ENCODE results near the gene KATNAL1. TPM values are rescaled to one million over a fixed set of nuclear protein-coding genes. Genes with fewer than 3 reads are reported as not detected.

Gene KATNAL1
- total RNA-seq, 1 donor from 2014 or later = 42.0 TPM

- Mint-ChIP-seq H3K36me3 (ENCODE audit: low read depth, unreplicated experiment) (no peaks in the 10 kb centered on the region), H3K27ac (ENCODE audit: unreplicated experiment) (no peak overlapping the region), H3K4me3 (ENCODE audit: unreplicated experiment) (no peak overlapping the region), H3K27me3 (ENCODE audit: low read depth, unreplicated experiment) (peaks cover 7% of the 10 kb centered on the region), H3K4me1 (ENCODE audit: low read depth, unreplicated experiment) (no peaks in the 10 kb centered on the region), H3K9me3 (ENCODE audit: unreplicated experiment) (no peaks in the 10 kb centered on the region)
- Histone ChIP-seq H4K20me1 (ENCODE audit: insufficient read depth, low read length) (no peaks in the 10 kb centered on the region), H3K4me3 (ENCODE audit: insufficient read depth, low read depth, low read length) (no peak overlapping the region), H2AFZ (ENCODE audit: low read depth, low read length) (no peak overlapping the region), H3K27ac (ENCODE audit: low read depth, low read length) (no peak overlapping the region), H3K27me3 (ENCODE audit: insufficient read depth, low read length) (no peaks in the 10 kb centered on the region), H3K4me2 (ENCODE audit: low read length) (no peak overlapping the region), H3K9me3 (ENCODE audit: insufficient read depth, low read depth, low read length) (no peaks in the 10 kb centered on the region), H3K9ac (ENCODE audit: low read length) (no peak overlapping the region), H3K36me3 (ENCODE audit: insufficient read depth, low read length) (no peaks in the 10 kb centered on the region), H3K79me2 (ENCODE audit: insufficient read depth, low read length) (no peaks in the 10 kb centered on the region), H3K4me1 (ENCODE audit: insufficient read depth, low read length) (no peaks in the 10 kb centered on the region)
- DNase-seq (ENCODE audit: low read depth) (no peak), FAIRE-seq (no peak)
- no peak for TF ChIP-seq EZH2 (IDR thresholded peaks at IDR 0.05; ENCODE audit: insufficient read depth, low read length)
- TF ChIP-seq, protein P1, sequence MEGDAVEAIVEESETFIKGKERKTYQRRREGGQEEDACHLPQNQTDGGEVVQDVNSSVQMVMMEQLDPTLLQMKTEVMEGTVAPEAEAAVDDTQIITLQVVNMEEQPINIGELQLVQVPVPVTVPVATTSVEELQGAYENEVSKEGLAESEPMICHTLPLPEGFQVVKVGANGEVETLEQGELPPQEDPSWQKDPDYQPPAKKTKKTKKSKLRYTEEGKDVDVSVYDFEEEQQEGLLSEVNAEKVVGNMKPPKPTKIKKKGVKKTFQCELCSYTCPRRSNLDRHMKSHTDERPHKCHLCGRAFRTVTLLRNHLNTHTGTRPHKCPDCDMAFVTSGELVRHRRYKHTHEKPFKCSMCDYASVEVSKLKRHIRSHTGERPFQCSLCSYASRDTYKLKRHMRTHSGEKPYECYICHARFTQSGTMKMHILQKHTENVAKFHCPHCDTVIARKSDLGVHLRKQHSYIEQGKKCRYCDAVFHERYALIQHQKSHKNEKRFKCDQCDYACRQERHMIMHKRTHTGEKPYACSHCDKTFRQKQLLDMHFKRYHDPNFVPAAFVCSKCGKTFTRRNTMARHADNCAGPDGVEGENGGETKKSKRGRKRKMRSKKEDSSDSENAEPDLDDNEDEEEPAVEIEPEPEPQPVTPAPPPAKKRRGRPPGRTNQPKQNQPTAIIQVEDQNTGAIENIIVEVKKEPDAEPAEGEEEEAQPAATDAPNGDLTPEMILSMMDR (IDR thresholded peaks at IDR 0.05; ENCODE audit: insufficient read depth, low read depth, low read length) = no peak
These were observed 18.3 kb upstream of the KATNAL1 start for GRCh38 chr13:30325668-30326067.

DNA sequence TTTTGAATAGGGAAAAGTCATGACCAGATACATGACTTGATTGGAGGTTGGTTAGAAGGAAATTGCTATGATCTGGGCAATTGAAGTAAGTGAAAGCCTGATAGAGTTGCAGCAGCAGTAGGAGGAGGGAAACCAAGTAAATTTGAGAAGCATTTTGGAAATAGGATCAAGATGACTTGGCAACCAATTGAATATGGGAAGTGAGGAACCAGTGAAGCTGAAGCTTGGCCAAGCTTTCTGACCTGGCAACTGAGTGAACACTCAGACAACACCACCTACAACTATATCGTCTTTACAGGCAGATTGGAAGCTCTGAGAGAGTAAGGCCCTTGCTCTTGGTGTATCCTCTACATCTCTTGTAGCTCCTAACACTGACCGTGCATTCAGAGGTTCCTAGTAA lies 16.2 kb upstream of the KATNAL1 start:
- peaks cover 4% of the 10 kb centered on the region for H3K4me1 ChIP-seq (ENCODE audit: insufficient read depth, low read length)
- no peaks in the 10 kb centered on the region for H3K36me3 Mint-ChIP-seq (ENCODE audit: low read depth, unreplicated experiment)
- H3K27ac ChIP-seq (ENCODE audit: low read depth, low read length) = no peak overlapping the region
- DNase-seq (ENCODE audit: low read depth) (no peak), FAIRE-seq (no peak)
- no peaks in the 10 kb centered on the region for H3K9me3 ChIP-seq (ENCODE audit: insufficient read depth, low read depth, low read length)
- no peaks in the 10 kb centered on the region for H3K36me3 ChIP-seq (ENCODE audit: insufficient read depth, low read length)
- H3K27me3 ChIP-seq (ENCODE audit: insufficient read depth, low read length) = no peaks in the 10 kb centered on the region
- H4K20me1 ChIP-seq (ENCODE audit: insufficient read depth, low read length) = no peaks in the 10 kb centered on the region
- no peak overlapping the region for H3K4me3 Mint-ChIP-seq (ENCODE audit: unreplicated experiment)
- H3K27ac Mint-ChIP-seq (ENCODE audit: unreplicated experiment) = no peak overlapping the region
- TF ChIP-seq, protein P1 (IDR thresholded peaks at IDR 0.05; ENCODE audit: insufficient read depth, low read depth, low read length) = no peak
- no peak for TF ChIP-seq EZH2 (IDR thresholded peaks at IDR 0.05; ENCODE audit: insufficient read depth, low read length)
- no peak overlapping the region for H3K9ac ChIP-seq (ENCODE audit: low read length)
- H3K79me2 ChIP-seq (ENCODE audit: insufficient read depth, low read length) = no peaks in the 10 kb centered on the region
- no peaks in the 10 kb centered on the region for H3K9me3 Mint-ChIP-seq (ENCODE audit: unreplicated experiment)
- H3K4me1 Mint-ChIP-seq (ENCODE audit: low read depth, unreplicated experiment) = no peaks in the 10 kb centered on the region
- no peak overlapping the region for H3K4me3 ChIP-seq (ENCODE audit: insufficient read depth, low read depth, low read length)
- peaks cover 7% of the 10 kb centered on the region for H3K27me3 Mint-ChIP-seq (ENCODE audit: low read depth, unreplicated experiment)
- H2AFZ ChIP-seq (ENCODE audit: low read depth, low read length) = no peak overlapping the region
- H3K4me2 ChIP-seq (ENCODE audit: low read length) = no peak overlapping the region

- Histone ChIP-seq H3K4me1 (ENCODE audit: insufficient read depth, low read length) (peaks cover 4% of the 10 kb centered on the region), H3K27ac (ENCODE audit: low read depth, low read length) (no peak overlapping the region), H3K4me3 (ENCODE audit: insufficient read depth, low read depth, low read length) (no peak overlapping the region), H3K9me3 (ENCODE audit: insufficient read depth, low read depth, low read length) (no peaks in the 10 kb centered on the region), H3K79me2 (ENCODE audit: insufficient read depth, low read length) (no peaks in the 10 kb centered on the region), H4K20me1 (ENCODE audit: insufficient read depth, low read length) (no peaks in the 10 kb centered on the region), H3K36me3 (ENCODE audit: insufficient read depth, low read length) (no peaks in the 10 kb centered on the region), H3K4me2 (ENCODE audit: low read length) (no peak overlapping the region), H3K27me3 (ENCODE audit: insufficient read depth, low read length) (no peaks in the 10 kb centered on the region), H3K9ac (ENCODE audit: low read length) (no peak overlapping the region), H2AFZ (ENCODE audit: low read depth, low read length) (no peak overlapping the region)
- Mint-ChIP-seq H3K27ac (ENCODE audit: unreplicated experiment) (no peak overlapping the region), H3K36me3 (ENCODE audit: low read depth, unreplicated experiment) (no peaks in the 10 kb centered on the region), H3K9me3 (ENCODE audit: unreplicated experiment) (no peaks in the 10 kb centered on the region), H3K4me1 (ENCODE audit: low read depth, unreplicated experiment) (peaks cover 4% of the 10 kb centered on the region), H3K27me3 (ENCODE audit: low read depth, unreplicated experiment) (peaks cover 7% of the 10 kb centered on the region), H3K4me3 (ENCODE audit: unreplicated experiment) (no peak overlapping the region)
- DNase-seq (ENCODE audit: low read depth) (no peak), FAIRE-seq (no peak)
- TF ChIP-seq, protein P1 (IDR thresholded peaks at IDR 0.05; ENCODE audit: insufficient read depth, low read depth, low read length) = no peak
- no peak for TF ChIP-seq EZH2 (IDR thresholded peaks at IDR 0.05; ENCODE audit: insufficient read depth, low read length)
These were observed 15.1 kb upstream of the KATNAL1 start for GRCh38 chr13:30322428-30322827.
